Osteocyte (in vitro differentiated cells): Measurements from ENCODE around the gene ACOT6. TPM values are rescaled to one million over a fixed set of nuclear protein-coding genes. Genes with fewer than 3 reads are reported as not detected.

Experiments
- DNase-seq: peaks from one replicate; pipeline ENCODE4 v3.0.0; 2021; ENCODE audit warnings: mixed read lengths; ENCODE audit not compliant: unreplicated experiment; ENCODE audit errors: extremely low spot score
- H3K27ac Mint-ChIP-seq: one replicate; pipeline ENCODE4 v1.8.0; 2021; ENCODE audit warnings: mild to moderate bottlenecking, mixed read lengths; ENCODE audit not compliant: unreplicated experiment
- H3K27me3 Mint-ChIP-seq: one replicate; pipeline ENCODE4 v1.8.0; 2021; ENCODE audit warnings: mixed read lengths; ENCODE audit not compliant: unreplicated experiment
- H3K36me3 Mint-ChIP-seq: one replicate; pipeline ENCODE4 v1.8.0; 2021; ENCODE audit warnings: mixed read lengths; ENCODE audit not compliant: unreplicated experiment
- H3K4me1 Mint-ChIP-seq: one replicate; pipeline ENCODE4 v1.8.0; 2021; ENCODE audit warnings: mixed read lengths; ENCODE audit not compliant: unreplicated experiment
- H3K4me3 Mint-ChIP-seq: one replicate; pipeline ENCODE4 v1.8.0; 2021; ENCODE audit warnings: mild to moderate bottlenecking, moderate library complexity, mixed read lengths; ENCODE audit not compliant: unreplicated experiment
- H3K9me3 Mint-ChIP-seq: one replicate; pipeline ENCODE4 v1.8.0; 2021; ENCODE audit warnings: mixed read lengths; ENCODE audit not compliant: unreplicated experiment
- total RNA-seq: library from RNA; stranded (reverse); gene quantifications from 2 replicates; pipeline ENCODE4 v1.2.1, GENCODE V29; 2021
- TF ChIP-seq, protein P1 (sequence below): fragments of 200-600 bp; sonication (generic); IDR thresholded peaks from 2 replicates; pipeline ENCODE4 v1.5.0; 2021; ENCODE audit warnings: antibody characterized with exemption, mild to moderate bottlenecking, moderate library complexity

Gene ACOT6
- total RNA-seq, 1 donor from 2014 or later = not detected

DNA sequence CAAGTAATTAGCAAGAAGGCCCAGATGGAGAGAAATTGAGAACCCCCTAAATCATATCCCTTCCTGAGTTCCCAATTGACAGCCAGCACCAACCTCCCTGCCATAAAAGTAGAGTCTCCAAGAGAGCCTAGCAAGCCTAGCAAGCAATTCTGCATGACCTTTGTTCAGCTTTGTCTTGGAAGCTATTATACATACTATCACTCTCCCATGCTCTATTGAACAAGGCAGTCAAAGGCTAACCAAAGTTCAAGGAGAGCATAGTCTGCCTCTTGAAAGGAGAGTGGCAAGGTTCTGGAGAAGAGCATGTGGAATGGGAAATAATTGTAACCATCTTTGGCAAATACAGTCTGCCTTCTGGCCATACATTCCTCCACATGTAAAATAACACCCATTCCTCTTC lies 12.8 kb upstream of the ACOT6 start:
- H3K36me3 Mint-ChIP-seq = no peaks in the 10 kb centered on the region
- DNase-seq = no peak
- H3K27me3 Mint-ChIP-seq = no peaks in the 10 kb centered on the region
- no peaks in the 10 kb centered on the region for H3K9me3 Mint-ChIP-seq
- no peak overlapping the region for H3K27ac Mint-ChIP-seq
- TF ChIP-seq, protein P1, sequence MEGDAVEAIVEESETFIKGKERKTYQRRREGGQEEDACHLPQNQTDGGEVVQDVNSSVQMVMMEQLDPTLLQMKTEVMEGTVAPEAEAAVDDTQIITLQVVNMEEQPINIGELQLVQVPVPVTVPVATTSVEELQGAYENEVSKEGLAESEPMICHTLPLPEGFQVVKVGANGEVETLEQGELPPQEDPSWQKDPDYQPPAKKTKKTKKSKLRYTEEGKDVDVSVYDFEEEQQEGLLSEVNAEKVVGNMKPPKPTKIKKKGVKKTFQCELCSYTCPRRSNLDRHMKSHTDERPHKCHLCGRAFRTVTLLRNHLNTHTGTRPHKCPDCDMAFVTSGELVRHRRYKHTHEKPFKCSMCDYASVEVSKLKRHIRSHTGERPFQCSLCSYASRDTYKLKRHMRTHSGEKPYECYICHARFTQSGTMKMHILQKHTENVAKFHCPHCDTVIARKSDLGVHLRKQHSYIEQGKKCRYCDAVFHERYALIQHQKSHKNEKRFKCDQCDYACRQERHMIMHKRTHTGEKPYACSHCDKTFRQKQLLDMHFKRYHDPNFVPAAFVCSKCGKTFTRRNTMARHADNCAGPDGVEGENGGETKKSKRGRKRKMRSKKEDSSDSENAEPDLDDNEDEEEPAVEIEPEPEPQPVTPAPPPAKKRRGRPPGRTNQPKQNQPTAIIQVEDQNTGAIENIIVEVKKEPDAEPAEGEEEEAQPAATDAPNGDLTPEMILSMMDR = no peak
- peaks cover 6% of the 10 kb centered on the region for H3K4me1 Mint-ChIP-seq
- H3K4me3 Mint-ChIP-seq = no peak overlapping the region

DNA sequence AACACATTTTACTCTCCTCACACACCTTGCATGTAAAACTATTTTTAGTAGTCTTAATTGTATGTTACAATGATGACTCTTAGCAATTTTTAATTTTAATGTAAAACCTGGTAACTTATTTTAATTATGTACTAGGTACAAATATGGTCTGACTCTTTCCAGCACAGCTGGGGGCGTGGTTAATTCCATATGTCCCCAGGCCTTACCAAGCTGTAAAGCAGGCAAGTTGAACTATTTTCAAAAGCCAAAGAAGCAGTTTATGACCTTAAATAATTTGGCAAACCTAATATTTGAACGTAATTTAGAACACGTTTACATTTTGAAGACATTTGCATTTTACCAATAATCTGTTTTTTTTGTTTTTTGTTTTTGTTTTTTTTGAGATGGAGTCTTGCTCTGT lies 9.3 kb upstream of the ACOT6 start:
- no peak for DNase-seq
- no peak overlapping the region for H3K4me3 Mint-ChIP-seq
- H3K9me3 Mint-ChIP-seq = no peaks in the 10 kb centered on the region
- no peak overlapping the region for H3K27ac Mint-ChIP-seq
- H3K4me1 Mint-ChIP-seq = peaks cover 6% of the 10 kb centered on the region
- H3K36me3 Mint-ChIP-seq = no peaks in the 10 kb centered on the region
- H3K27me3 Mint-ChIP-seq = no peaks in the 10 kb centered on the region
- TF ChIP-seq, protein P1 = no peak

DNA sequence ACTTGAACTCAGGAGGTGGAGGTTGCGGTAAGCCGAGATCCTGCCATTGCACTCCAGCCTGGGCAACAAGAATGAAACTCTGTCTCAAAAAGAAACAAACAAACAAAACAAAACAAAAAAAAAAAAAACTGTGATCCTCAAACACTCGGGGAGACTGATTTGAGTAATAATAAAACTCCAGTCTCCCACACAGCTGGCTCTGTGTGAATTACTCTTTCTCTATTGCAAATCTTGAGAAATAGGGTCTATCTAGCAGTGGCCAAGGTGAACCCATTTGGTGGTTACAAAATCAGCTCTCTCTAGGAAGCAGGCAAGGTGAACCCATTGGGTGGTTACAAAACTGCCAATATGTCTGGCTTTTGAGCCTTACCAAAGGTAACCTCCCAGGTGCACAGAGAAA lies 6.0 kb upstream of the ACOT6 start:
- peaks cover 6% of the 10 kb centered on the region for H3K4me1 Mint-ChIP-seq
- TF ChIP-seq, protein P1 = no peak
- H3K9me3 Mint-ChIP-seq = no peaks in the 10 kb centered on the region
- H3K36me3 Mint-ChIP-seq = no peaks in the 10 kb centered on the region
- no peak overlapping the region for H3K4me3 Mint-ChIP-seq
- DNase-seq = no peak
- no peaks in the 10 kb centered on the region for H3K27me3 Mint-ChIP-seq
- H3K27ac Mint-ChIP-seq = no peak overlapping the region

GRCh38 chr14:73607241-73607640 lies 5.1 kb upstream of the ACOT6 start:
- Mint-ChIP-seq H3K9me3 (no peaks in the 10 kb centered on the region), H3K36me3 (no peaks in the 10 kb centered on the region)

GRCh38 chr14:73610687-73611086 lies 1.6 kb upstream of the ACOT6 start:
- TF ChIP-seq, protein P1 = no peak
- Mint-ChIP-seq H3K36me3 (no peaks in the 10 kb centered on the region), H3K4me3 (no peak overlapping the region), H3K4me1 (peaks cover 2% of the 10 kb centered on the region), H3K27ac (no peak overlapping the region), H3K27me3 (no peaks in the 10 kb centered on the region), H3K9me3 (no peaks in the 10 kb centered on the region)
- DNase-seq = no peak

More at GRCh38 chr14:73607241-73607640, 5.1 kb upstream of the ACOT6 start:
- Mint-ChIP-seq H3K4me3 (no peak overlapping the region), H3K27me3 (no peaks in the 10 kb centered on the region), H3K4me1 (peaks cover 7% of the 10 kb centered on the region), H3K27ac (no peak overlapping the region)
- DNase-seq = no peak
- TF ChIP-seq, protein P1 = no peak
